Effector memory CD4-positive, alpha-beta T cell (primary cell): Measurements from ENCODE around the gene CAMTA1.

ENCODE experiments used
- DNase-seq, 3 donors: peaks; one replicate each; pipeline ENCODE4 v3.0.0-alpha.2; 2020
- H3K27ac ChIP-seq: 2 replicates; pipeline ENCODE4 v1.7.0; 2013; ENCODE audit warnings: mild to moderate bottlenecking, low read length, moderate library complexity; ENCODE audit not compliant: insufficient read depth, poor library complexity, severe bottlenecking
- H3K27me3 ChIP-seq: replicated peaks from 2 replicates; pipeline ENCODE4 v1.7.0; 2013; ENCODE audit warnings: mild to moderate bottlenecking, low read length; ENCODE audit not compliant: insufficient read depth, control insufficient read depth, poor library complexity, severe bottlenecking
- H3K36me3 ChIP-seq: 2 replicates; pipeline ENCODE4 v1.7.0; 2013; ENCODE audit warnings: mild to moderate bottlenecking, low read length, moderate library complexity; ENCODE audit not compliant: control insufficient read depth, insufficient read depth
- H3K4me1 ChIP-seq: 2 replicates; pipeline ENCODE4 v1.7.0; 2013; ENCODE audit warnings: low read length, mild to moderate bottlenecking; ENCODE audit not compliant: control insufficient read depth, insufficient read depth, poor library complexity, severe bottlenecking
- H3K4me3 ChIP-seq: 2 replicates; pipeline ENCODE4 v1.7.0; 2013; ENCODE audit warnings: low read length, low read depth, mild to moderate bottlenecking; ENCODE audit not compliant: insufficient read depth, poor library complexity, severe bottlenecking
- H3K9me3 ChIP-seq: 2 replicates; pipeline ENCODE4 v1.7.0; 2013; ENCODE audit warnings: mild to moderate bottlenecking, low read length, moderate library complexity; ENCODE audit not compliant: control insufficient read depth

CAMTA1 gene

DNA sequence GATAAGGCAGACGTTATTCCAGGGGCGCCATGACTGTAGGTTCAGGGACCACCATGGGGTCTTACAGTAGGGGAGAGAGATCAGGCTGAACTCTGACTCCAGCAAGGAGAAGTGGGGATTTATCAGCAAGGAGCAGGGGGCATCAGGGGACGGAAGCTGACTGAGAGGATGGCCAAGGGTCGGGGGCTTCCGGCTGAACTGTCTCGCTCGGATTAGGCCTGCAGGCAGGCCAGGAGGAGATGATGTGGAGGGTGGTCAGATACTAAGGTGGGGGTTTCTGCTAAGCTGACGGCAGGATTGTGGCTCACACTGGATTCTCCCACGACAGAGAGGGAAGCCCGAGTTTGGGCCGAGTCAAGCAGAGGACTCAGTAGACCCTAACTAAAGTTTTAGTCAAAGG is 798.9 kb downstream of the CAMTA1 start:
- no peaks in the 10 kb centered on the region for H3K9me3 ChIP-seq
- H3K36me3 ChIP-seq: no peaks in the 10 kb centered on the region
- H3K4me3 ChIP-seq: no peak overlapping the region
- H3K4me1 ChIP-seq: no peaks in the 10 kb centered on the region
- H3K27ac ChIP-seq: no peak overlapping the region
- no peak for DNase-seq
- no peaks in the 10 kb centered on the region for H3K27me3 ChIP-seq

DNA sequence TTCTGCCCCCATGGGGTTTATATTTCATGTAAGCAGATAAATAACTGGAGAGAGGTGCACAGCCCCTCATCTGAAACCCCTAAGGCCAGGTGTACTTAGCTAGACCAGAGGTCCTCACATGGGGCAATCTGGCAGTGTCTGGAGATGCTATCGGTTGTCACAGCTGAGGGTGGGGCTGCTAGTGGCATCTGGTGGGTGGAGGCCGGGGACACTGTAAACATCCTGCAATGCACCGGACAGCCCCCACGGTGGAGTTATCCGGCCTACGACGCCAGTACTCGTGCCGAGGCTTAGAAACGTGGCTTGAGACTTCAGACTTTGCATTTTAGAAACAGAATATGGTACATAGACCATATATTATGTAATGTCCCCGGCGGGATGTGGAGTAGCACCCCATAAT is 799.4 kb downstream of the CAMTA1 start:
- Histone ChIP-seq H3K27ac (no peak overlapping the region), H3K4me1 (no peaks in the 10 kb centered on the region), H3K27me3 (no peaks in the 10 kb centered on the region), H3K9me3 (no peaks in the 10 kb centered on the region), H3K36me3 (no peaks in the 10 kb centered on the region), H3K4me3 (no peak overlapping the region)
- DNase-seq: no peak

DNA sequence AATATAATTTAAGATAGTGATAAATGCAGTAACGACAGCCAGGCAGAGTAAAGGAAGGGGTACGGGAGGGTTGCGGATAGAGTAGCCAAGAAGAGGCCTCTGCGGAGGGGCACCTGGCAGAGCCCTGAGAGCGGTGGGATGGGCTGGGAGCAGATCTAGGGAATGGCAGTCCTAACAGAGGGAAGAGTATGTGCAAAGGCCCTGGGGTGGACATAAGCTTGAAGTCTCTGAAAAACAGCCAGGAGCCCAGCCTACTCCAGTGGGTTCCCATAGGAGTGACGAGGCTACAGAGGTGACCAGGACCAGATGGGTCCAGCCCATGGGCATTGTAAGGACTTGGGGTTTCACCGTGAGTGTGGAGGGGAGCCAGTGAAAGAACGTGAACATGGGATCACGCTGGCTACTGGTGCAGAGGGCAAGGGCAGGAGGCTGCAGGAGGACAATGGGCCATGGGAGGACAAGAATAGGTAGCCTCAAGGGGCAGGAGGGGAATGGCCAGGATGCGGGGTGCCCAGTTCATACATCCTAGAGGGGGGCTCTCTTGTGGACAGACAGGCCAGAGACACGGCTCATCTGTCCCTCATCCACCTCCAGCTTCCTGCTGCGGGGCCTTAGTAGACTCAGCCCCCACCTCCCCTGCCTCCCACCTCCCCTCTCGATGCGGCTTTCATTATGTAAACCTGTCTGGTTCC is 800.1 kb downstream of the CAMTA1 start:
- H3K27ac ChIP-seq: no peak overlapping the region
- DNase-seq: no peak
- no peaks in the 10 kb centered on the region for H3K9me3 ChIP-seq

DNA sequence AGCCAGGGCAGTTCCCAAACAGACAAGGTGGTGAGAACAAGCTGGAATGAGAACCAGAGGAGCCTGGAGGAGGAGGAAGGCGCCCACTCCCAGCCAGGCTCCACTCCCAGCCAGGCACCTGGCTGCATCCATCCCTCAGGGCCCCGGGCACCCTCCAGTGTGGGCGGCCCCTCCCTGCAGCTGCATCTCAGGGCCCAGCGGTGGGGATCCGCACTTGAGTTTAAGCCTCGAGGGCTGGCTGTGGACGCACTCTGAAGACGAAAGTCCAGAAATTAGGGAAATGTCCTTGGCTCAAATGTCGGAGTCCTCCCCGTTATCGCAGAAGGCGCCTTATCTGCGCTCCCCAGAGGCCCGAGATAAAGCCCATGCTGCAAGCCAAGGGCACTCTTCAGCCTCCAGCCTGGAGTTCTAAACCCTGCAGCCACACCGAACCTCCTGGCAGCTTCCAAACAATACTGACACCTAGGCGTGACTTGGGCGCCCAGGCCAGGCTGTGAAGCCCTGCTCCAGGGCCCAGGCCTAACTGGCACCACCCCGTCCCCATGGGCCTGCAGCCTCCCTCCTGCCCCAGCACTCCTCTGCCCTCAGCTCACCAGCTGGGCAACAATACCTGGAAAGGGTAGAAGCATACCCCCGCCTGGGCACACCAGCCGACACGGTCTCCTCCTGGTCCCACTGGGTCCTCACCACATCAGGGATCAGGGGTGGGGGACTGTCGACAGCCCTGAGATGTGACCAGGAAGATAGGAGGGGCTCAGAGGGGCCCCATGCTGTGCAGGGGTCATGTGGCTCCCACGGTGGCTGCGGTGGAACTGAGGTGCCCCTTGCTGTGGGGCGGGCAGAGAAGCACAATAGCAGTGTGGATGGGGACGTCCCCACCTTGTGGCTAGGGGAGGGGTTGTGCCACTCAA is 801.0 kb downstream of the CAMTA1 start:
- H3K36me3 ChIP-seq: no peaks in the 10 kb centered on the region
- no peaks in the 10 kb centered on the region for H3K27me3 ChIP-seq
- no peaks in the 10 kb centered on the region for H3K4me1 ChIP-seq
- H3K27ac ChIP-seq: no peak overlapping the region
- no peaks in the 10 kb centered on the region for H3K9me3 ChIP-seq
- no peak overlapping the region for H3K4me3 ChIP-seq
- DNase-seq: no peak

More for the DNA sequence above, 800.1 kb downstream of the CAMTA1 start:
- Histone ChIP-seq H3K36me3 (no peaks in the 10 kb centered on the region), H3K27me3 (no peaks in the 10 kb centered on the region), H3K4me1 (no peaks in the 10 kb centered on the region), H3K4me3 (no peak overlapping the region)

DNA sequence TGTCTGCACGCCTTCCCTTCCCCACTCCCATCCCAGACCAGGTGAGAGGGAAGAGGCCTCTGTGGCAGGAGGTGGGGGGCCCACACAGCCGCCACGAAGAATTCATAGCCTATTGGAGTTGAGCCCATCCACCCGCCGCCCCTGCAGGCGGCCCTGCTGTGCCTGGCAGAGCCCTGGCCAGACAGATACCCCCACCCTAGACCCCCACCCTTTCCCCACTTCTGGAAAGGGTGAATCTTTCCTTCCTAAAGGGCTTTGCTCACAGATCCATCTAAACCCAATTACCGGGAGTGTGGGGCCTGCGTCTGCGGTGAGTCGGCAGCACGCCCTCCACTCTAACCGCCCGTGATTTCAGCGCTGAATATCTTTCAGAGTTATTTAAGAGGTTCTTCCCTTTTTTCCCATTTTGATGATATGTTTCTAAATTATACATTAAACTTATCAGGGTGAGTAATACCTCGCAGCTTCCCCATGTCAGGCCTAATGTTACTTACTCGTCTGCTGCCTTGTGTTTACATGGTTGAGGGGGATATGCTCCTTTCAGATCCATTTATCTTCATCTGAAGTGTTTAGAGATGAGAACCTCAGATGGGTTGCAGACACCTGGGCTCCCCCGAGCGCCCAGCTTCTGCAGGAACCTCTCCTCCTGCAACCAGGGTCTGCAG is 802.0 kb downstream of the CAMTA1 start:
- H3K27ac ChIP-seq: no peak overlapping the region
- no peaks in the 10 kb centered on the region for H3K9me3 ChIP-seq
- no peak for DNase-seq
- H3K4me3 ChIP-seq: no peak overlapping the region
- H3K36me3 ChIP-seq: no peaks in the 10 kb centered on the region
- H3K27me3 ChIP-seq: no peaks in the 10 kb centered on the region
- no peaks in the 10 kb centered on the region for H3K4me1 ChIP-seq

DNA sequence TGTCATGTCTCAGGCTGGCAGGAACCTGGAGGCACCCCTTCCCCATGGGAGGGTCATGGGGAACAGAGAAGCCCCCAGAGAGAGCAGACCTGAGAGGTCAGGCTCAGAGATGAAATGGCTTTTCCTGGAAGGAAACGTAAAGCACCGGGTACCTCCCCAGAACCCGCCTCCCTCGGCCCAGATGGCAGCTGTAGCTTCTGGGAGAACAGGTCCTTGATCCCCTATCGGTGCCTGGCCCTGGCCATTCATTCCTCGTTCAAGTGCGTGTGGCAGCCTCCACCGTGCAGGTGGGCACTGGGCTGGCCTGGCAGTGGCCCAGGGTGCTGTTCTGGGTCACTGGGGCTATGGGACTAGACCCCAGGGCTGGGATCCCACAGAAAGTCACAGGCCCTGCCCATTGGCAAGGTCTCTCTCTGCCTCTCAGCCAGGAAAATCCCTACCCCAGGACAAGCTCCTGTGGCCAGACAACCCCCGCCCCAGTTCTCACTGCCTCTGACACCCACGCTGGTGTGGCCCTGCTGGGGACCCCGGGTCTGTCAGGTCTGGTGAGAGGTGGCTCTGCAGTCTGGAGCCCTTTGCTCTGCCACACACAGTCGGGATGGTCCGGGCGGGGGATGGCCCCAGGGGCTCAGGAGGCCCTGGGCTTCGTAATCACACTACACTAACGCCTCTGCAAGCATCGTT is 802.7 kb downstream of the CAMTA1 start:
- Histone ChIP-seq H3K36me3 (no peaks in the 10 kb centered on the region), H3K27me3 (no peaks in the 10 kb centered on the region), H3K27ac (no peak overlapping the region), H3K9me3 (no peaks in the 10 kb centered on the region), H3K4me1 (no peaks in the 10 kb centered on the region), H3K4me3 (no peak overlapping the region)
- no peak for DNase-seq

DNA sequence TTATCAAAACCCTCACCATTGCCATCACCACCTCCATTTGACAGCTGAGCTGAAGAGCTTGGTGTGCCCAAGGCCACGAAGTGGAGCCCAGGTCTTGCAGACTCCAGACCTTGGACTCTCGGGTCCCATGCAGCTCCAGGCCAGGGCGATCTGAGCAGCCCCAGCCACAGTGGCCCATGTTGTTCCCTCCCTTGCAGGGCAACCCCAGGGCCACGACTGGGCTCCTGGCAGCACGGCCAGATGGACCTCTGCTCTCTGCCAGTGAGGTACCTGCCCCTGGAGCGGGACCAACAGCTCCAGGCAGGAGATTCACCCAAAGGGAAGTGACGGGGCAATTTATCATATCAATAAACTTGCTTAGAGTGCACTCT is 803.2 kb downstream of the CAMTA1 start:
- no peak overlapping the region for H3K27ac ChIP-seq
- H3K9me3 ChIP-seq: no peaks in the 10 kb centered on the region
- H3K4me3 ChIP-seq: no peak overlapping the region
- no peaks in the 10 kb centered on the region for H3K27me3 ChIP-seq
- no peaks in the 10 kb centered on the region for H3K4me1 ChIP-seq
- H3K36me3 ChIP-seq: no peaks in the 10 kb centered on the region
- no peak for DNase-seq

DNA sequence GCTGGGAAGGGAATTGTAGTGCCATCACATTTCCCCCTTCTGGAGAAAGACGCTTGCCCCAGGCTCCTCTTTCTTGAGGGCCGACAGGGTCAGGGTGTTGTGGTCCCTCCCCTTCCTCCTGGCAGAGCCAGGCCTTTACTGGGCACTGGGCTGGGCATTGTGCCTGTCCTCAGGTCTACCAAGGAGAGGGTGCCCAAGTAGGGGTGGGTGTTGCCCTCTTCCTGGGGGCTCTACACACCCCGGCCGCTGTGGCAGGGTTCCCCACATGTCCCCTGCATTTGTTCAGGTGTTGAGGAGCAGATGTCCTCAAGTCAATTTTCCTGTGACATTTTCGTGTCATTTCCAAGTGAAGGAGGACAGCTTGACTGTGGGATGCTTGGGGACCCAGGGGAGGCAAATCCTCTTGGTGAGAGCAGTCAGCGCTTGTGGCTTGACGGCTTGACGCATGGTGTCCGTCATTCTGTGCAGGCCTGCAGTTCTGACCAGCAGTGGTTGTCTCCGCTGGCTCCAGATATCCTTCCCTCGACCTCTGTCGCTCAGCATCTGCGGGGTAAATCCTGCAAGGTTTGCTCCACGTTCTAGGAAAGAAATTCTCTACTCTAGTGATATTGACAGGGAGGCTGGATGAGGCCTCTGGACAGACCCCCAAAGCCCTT is 804.0 kb downstream of the CAMTA1 start:
- H3K27me3 ChIP-seq: no peaks in the 10 kb centered on the region
- H3K9me3 ChIP-seq: no peaks in the 10 kb centered on the region
- no peaks in the 10 kb centered on the region for H3K4me1 ChIP-seq
- H3K27ac ChIP-seq: no peak overlapping the region
- H3K36me3 ChIP-seq: no peaks in the 10 kb centered on the region
- no peak for DNase-seq
- no peak overlapping the region for H3K4me3 ChIP-seq

DNA sequence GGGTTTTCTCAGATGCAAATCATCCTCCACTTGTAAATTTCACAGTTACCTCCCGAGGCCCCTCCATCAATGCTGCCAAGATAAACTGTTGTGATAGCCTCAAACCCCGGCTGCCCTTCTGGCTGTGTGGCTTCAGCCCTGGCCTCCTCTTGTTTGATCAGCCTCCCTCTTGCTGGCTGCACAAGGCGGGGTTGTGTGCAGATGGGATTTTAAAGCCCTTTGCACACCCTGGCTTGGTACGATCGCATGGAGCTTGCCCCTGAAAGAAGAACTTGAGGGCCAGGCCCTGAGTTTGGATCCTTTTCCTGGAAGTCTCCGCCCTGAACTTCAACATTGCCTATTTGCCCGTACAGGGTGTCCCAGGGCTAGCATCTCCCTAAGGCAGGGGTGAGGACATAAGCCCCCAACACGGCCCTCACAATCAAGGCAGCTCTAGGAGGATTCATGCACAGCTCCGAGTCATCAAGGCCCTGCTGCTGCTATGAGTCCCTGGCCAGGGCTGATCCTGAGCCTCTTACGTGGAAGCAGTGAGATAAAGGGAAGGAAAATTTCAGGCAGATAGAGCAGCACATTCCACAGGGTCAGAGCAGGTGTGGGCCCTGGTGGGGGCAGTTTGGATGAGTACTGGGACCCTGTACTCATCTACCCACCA is 804.6 kb downstream of the CAMTA1 start:
- no peaks in the 10 kb centered on the region for H3K4me1 ChIP-seq
- no peaks in the 10 kb centered on the region for H3K27me3 ChIP-seq
- no peaks in the 10 kb centered on the region for H3K36me3 ChIP-seq
- no peak overlapping the region for H3K4me3 ChIP-seq
- no peak overlapping the region for H3K27ac ChIP-seq
- H3K9me3 ChIP-seq: no peaks in the 10 kb centered on the region
- no peak for DNase-seq
